ENCODE results near the gene TBX15.
"Not testable (repeated sequence)": the region's sequence is repeated elsewhere in the genome, so short reads cannot be mapped to it uniquely, and the experiment has no call there.

The TBX15 gene

DNA sequence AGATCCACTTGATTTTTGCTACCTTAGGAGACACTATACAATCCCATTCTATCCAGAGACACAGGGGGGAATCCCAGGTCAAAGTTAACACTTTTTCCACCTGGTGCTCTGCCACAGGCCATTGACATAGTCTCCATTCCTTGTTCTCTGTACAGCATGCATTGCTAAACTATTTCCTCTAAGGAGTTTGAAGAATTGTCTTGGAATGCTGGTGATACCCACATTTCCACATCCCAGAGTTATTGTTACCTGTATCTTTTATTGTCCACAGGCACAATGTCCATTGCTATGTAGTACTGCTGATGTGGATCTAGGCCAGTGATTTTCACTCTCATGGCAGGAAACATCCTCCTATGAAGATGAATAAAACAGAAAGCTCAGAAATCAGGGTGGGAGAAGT, 61.9 kb downstream of the TBX15 start:
- no peak for DNase-seq (ENCODE audit: low spot score)

DNA sequence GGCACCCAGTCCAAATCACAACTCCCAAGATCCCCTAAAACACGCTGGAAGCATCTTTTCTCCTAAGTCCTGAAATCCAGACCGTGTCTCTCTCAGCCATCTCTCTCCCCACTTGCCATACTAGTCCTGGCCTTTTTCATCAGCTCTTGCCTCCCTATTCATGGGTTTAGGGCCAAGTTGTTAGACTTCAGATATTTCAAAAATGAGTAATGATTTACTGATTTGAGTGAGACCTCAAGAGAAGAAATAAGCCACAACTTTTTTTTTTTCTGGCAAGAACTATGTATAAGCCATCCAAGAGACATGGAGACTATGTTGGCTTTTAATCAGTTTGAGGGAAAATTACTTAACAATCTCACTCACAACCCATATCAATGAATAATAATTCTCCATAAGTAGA, 62.5 kb downstream of the TBX15 start:
- DNase-seq (ENCODE audit: low spot score) = no peak

DNA sequence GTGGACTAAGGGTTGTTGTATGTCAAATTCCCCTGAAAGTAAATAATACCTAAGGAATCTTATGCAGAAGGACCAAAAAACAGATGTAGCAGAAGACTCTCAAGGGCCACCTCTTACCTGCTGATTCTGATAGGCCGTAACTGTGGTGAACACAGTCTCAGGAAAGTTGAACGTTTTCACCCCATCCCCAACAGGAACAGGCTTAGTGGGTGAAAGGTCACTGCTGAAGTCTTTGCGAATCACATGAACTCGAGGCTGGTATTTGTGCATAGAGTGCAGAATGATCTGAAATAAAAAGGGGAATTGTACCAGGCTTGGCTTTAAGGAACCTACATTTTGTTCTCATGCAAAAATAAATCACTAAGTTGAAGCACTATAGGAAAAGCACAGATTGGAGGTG, 64.8 kb downstream of the TBX15 start:
- DNase-seq (ENCODE audit: low spot score) = no peak

DNA sequence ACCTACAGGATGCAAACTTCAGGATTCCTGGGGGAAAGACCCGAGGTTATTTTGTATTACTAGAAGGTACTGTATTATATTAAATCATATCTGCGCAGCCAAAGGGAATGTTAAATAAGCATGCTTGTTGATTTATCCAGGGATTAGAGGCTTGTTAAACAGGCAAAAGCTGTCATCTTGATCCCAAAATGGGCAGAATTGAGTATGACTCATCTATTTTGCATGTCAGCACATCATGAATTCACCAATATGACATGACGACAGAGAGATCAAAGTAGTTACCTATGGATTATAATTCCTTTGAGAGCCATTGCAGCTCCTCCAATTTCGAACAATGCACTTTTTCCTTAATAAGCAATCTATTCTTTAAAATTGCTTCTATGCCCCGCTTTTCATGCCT, 66.1 kb downstream of the TBX15 start:
- no peak for DNase-seq (ENCODE audit: low spot score)

DNA sequence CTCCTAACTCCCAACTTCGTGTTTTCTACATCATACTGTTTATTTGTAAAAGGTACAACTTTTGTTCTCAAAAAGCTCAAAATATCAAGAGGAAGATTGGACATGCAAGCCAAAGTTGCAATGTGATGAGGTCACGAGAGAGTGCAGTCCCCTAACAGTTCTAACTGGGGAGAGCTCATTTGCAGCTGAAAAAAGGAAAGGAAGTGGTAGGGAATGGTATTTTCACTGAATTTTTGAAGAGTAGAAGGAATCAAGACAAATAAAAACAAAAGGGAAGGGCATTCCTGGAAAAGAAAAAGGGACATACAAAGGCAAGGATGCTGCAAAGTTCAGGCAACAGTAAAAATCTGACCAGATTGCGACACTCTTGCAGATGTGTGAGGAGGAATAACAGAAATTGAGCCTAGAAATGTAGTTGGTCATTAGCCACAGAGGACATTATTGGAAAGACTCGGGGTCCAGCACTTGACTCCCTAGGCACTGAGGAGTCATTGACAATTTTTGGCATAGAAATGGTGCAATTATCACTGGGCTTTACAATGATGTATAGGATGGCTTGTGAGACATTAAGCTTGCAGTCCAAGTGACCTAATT, 67.9 kb downstream of the TBX15 start:
- no peak for DNase-seq (ENCODE audit: low spot score)

GRCh38 chr1:118918940-118919259, 69.2 kb downstream of the TBX15 start:
- no peak for DNase-seq (ENCODE audit: low spot score)

- no peak for DNase-seq (ENCODE audit: low spot score)
Measured at GRCh38 chr1:118918230-118918939, 69.8 kb downstream of the TBX15 start.

- not testable (repeated sequence) for DNase-seq (ENCODE audit: low spot score)
Measured at GRCh38 chr1:118916346-118916745, 71.8 kb downstream of the TBX15 start.

DNA sequence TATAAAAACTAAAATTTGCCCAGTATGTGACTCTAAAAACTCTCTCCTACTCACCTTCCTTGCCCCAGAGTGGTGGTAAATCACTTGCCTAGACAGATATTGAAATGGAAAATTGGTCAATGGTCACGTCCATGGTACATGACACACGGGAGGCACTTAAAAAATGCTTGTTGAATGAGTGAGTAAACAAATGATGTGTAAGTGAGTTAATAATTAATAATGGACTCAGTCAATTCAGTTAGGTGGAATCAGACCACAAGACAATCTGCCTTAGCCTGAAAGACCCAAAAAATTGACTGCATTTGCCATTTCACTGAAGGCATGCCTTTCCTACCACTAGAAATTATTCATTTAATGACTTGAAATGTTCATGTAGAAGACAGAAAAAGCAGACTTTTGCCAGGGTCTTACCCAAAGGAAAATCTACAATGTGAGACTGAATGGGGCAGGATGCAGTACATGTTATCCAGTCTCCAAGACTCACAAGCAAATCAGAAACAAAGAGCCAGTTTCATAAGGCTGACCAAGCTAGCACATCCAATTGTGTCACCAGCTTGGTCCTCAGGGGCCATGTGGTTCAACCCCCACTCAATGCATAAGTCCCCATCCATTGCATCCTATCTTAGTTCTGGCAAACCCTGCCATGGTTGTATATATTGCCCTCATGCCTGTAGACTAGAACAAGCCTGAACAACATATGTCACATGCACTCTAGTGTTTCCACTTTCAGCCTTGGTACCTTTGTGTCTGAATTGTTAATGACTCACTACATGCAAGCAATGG, 73.6 kb downstream of the TBX15 start:
- no peak for DNase-seq (ENCODE audit: low spot score)

- no peak for DNase-seq (ENCODE audit: low spot score)
Measured at GRCh38 chr1:118913818-118914217, 74.3 kb downstream of the TBX15 start.

GRCh38 chr1:118912574-118912973, 75.6 kb downstream of the TBX15 start:
- DNase-seq (ENCODE audit: low spot score) = no peak

DNA sequence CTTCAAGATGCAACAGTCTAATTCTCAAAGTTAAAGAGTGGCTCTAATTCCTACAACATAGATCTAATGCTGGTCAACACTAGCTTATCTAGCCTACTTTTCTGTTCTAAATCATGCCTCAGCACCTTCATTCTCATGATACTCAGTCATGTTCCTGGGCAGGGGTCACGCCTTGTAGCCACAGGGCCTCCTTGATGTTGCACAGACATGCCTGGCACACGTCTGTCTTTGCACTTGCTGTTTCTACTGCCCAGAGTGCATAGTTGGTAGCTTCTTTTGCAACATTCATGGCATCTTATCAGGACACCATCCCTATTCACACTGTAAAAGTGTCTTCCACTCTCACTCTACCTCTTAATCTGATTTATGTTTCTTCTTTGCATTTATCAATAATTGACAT, 76.6 kb downstream of the TBX15 start:
- DNase-seq (ENCODE audit: low spot score) = no peak

DNA sequence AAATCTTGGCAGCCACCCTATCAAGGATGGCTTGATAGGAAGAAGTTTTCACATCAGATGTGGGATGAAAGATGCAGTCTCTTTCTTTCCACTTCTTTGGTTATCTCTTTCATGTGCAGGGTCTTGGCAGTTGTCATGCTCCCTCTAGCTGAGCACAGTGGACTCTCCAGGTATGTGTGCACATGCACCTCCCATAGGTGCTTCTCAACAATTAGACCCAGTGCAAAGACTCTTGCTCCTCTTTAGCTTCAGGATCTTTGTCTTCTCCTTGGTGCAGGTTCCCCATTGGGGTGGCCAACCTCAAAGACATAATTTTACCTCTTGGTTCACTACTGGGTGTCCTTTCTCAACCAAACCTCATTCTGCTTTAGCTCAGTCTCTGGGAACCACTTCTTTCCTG, 80.7 kb downstream of the TBX15 start:
- DNase-seq (ENCODE audit: low spot score) = no peak

- no peak for DNase-seq (ENCODE audit: low spot score)
Measured at GRCh38 chr1:118905671-118906070, 82.5 kb downstream of the TBX15 start.

- no peak for DNase-seq (ENCODE audit: low spot score)
Measured at GRCh38 chr1:118905196-118905595, 82.9 kb downstream of the TBX15 start.

GRCh38 chr1:118902711-118903191, 85.4 kb downstream of the TBX15 start:
- DNase-seq (ENCODE audit: low spot score) = no peak

DNA sequence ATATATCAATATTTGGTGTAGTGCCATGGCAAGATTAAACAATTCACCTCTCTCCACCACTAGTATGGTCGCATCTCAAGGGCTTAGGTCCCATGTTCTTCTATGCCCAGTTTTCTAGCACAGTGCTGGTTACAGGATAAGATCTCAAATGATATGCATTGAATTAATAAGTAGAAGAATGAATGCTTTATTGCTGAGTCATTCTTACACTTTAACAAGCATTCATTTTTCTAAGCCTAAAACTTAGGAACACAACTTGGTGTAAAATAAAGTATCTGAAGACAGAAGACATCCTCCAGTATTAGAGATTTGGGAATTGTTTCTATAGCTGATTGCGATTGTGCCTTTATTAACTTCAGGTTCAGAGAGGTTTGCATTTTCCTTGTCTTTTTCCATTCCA, 85.8 kb downstream of the TBX15 start:
- DNase-seq (ENCODE audit: low spot score) = no peak

GRCh38 chr1:118900643-118901440, 87.3 kb downstream of the TBX15 start:
- no peak for DNase-seq (ENCODE audit: low spot score)

DNA sequence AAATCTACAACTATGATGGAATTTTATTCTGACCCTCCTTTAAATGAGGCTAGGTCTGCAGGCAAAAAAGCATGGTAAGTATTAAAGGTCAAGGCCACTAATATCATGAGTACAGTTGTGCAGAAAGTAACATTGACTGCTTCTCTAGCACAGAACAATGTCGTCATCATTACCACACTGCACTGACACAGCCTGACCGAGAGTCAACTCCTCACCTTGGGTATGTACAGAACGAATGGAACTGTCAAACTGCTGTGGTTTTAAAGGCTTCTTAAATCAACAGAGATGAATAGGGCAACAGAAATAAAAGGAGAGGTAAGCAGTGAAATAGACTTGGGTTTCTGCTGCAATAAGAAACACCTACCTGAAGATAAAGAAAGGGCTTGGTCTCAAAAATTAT, 88.8 kb downstream of the TBX15 start:
- no peak for DNase-seq (ENCODE audit: low spot score)

GRCh38 chr1:118898712-118899111, 89.4 kb downstream of the TBX15 start:
- DNase-seq (ENCODE audit: low spot score) = no peak

GRCh38 chr1:118896416-118896815, 91.7 kb downstream of the TBX15 start:
- DNase-seq (ENCODE audit: low spot score) = no peak

- DNase-seq (ENCODE audit: low spot score) = no peak
Measured at GRCh38 chr1:118894836-118895235, 93.3 kb downstream of the TBX15 start.

Data from hematopoietic multipotent progenitor cell treated with erythropoietin and hydrocortisone succinate and interleukin-3 and kit ligand, for 15 days (in vitro differentiated cells).